Adipose tissue (tissue), 3 donors: ENCODE measurements around the gene SNRNP25. TPM values are rescaled to one million over a fixed set of nuclear protein-coding genes. Genes with fewer than 3 reads are reported as not detected.

ENCODE experiments used
- H3K27ac ChIP-seq: one replicate; pipeline ENCODE4 v1.5.1; 2013; ENCODE audit warnings: low read depth, low read length
- WGBS, 3 donors: extraction: QIAGEN DNeasy Blood & Tissue Kit; methylation state at CpG; one replicate each; pipeline ENCODE4 v1.1.7; 2013; 5-methylcytosine and 5-hydroxymethylcytosine counted together
- polyA plus RNA-seq, 3 donors: library from polyadenylated mRNA; stranded (reverse); fragments of 200-250 nt; gene quantifications; one replicate each; pipeline ENCODE4 v1.2.3, GENCODE V29; 2013
- donor health status: healthy with polysubstance abuse.
- donor health status: Bipolar disorder and iron deficiency.
- donor health status: healthy.

The SNRNP25 gene
- polyA plus RNA-seq, 3 donors = 12.7 to 30.4 (median 26.9) TPM

GRCh38 chr16:72561-73548 lies 19.2 kb downstream of the SNRNP25 start, which contains the start of gene RHBDF1:
Gene RHBDF1 (minus strand): TSS chr16:72631. CDS start chr16:65015, 7,616 bp downstream.
- 20 to 27% (median 22%) methylated on average over 54 to 62 of the region's 62 CpGs for WGBS, 3 donors

GRCh38 chr16:74051-74746 lies 20.6 kb downstream of the SNRNP25 start:
- 64 to 73% (median 69%) methylated on average over 12 of the region's 12 CpGs for WGBS, 3 donors
- H3K27ac ChIP-seq = no peak overlapping the region

More at GRCh38 chr16:72561-73548, 19.2 kb downstream of the SNRNP25 start, which contains the start of gene RHBDF1:
- H3K27ac ChIP-seq = no peak within 1 kb of the TSS

DNA sequence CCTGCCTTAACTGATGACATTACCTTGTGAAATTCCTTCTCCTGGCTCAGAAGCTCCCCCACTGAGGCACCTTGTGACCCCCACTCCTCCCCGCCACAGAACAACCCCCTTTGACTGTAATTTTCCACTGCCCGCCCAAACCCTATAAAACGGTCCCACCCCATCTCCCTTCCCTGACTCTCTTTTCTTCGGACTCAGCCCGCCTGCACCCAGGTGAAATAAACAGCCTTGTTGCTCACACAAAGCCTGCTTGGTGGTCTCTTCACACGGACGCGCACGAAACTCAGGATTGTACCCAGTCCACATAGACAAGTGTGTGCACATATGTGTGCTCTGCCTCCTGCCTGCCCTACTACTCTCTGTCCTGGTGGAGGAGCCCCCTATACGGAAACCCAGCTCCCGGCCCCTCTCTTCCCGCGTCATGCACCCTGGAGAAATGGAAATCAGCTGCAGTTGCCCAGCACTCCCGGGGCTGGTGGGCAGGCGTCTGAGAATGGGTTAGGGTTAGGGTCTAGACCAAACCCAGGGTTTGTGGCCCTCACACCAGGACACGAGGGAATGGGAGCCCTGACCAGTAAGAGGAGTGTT lies 21.2 kb downstream of the SNRNP25 start:
- WGBS, 3 donors = 83 to 88% (median 87%) methylated on average over 16 of the region's 16 CpGs
- no peak overlapping the region for H3K27ac ChIP-seq

DNA sequence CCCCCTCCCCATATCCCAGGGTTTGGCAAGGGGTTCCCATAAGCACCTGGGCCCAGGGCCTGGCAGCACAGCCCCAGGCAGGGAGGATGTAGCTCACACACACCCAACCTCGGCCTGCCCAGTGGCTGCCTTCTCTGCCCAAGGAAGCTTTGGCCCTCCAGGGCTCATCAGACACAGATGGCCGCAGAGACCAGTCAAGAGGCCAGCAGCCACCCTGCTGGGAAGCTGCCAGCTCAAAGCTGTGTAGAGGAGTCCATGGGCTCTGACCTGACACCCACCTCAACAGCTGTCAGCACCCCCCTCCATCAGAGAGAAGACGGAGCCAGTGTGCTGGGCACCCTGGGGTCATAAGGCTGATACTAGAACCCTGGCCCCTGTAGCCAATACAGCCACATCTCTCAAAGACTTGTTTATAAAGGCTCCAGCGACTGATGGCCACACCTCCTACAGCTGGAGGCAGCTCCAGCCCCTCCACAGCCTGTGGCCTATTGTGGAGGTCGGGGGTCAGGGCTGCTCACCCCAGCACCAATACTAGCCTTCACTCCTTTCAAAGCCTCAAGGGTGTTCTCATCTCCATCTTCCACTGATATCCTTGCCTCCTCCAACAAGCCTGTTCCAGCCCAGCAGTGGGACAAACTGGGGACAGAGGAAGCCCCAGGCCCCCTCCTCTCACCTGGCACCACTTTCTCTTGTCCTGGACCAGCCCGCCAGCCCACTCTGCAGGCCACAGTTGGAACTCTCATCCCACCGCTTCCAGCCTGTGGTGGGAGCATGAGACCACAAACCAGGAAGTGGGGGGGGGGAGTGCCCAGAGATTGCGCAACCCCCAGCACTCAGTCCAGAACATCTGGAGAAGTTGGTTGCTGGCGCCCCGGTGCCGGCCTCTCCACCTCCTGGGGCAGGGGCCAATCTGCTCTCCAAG lies 22.2 kb downstream of the SNRNP25 start:
- WGBS, 3 donors = 15 to 54% (median 25%) methylated on average over 11 of the region's 11 CpGs
- no peak overlapping the region for H3K27ac ChIP-seq

- 10 to 19% (median 13%) methylated on average over 12 to 13 of the region's 13 CpGs for WGBS, 3 donors
These were observed 23.1 kb downstream of the SNRNP25 start for GRCh38 chr16:76535-77272.

GRCh38 chr16:77273-77806 lies 23.7 kb downstream of the SNRNP25 start:
- 3 to 25% (median 9%) methylated on average over 28 to 31 of the region's 31 CpGs for WGBS, 3 donors
- peak overlapping the region; percentile 68 for H3K27ac ChIP-seq

More at GRCh38 chr16:76535-77272, 23.1 kb downstream of the SNRNP25 start:
- H3K27ac ChIP-seq = no peak overlapping the region

GRCh38 chr16:77807-78443 lies 24.3 kb downstream of the SNRNP25 start, which contains the start of gene MPG:
Gene MPG (plus strand): TSS chr16:78225. CDS start chr16:78310, 85 bp downstream.
- peak within 1 kb of the TSS; percentile 68 for H3K27ac ChIP-seq
- 0 to 1% (median 1%) methylated on average over 66 to 82 of the region's 83 CpGs for WGBS, 3 donors

DNA sequence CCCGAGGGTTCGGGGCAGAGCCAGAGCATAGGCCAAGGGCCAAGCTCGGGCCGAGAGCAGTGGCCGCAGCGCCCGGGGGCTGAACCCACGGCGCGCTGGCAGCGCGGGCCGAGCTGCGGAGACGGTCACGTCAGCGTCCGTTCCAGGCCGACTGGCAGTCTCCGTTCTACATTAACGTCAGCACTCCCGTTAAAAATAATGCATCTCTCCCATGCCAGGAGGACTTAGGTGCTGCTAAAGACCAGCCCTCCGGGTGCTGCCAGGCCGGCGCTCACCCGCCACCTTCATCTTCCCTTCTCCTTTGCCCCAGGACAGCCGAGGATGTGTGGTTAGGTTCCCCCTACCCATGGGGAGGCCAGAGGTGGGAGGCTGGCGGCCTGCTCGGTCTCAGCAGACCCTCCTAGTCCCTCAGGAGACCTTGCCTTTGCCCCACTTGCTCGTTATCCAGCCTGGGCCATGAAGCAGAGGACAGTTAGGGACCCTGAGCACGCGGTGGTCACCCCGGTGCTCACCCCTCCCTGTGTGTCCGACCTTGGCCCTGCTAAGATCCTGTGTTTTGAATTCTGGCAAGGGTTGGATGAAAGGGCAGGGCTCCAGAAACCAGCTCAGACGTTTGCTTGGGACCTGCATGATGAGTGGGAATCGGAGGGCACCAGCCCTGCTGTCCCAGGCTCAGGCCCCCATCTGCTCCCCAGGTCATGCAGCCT lies 25.0 kb downstream of the SNRNP25 start:
- peak overlapping the region; percentile 24 for H3K27ac ChIP-seq
- WGBS, 3 donors = 5 to 6% (median 5%) methylated on average over 35 to 36 of the region's 36 CpGs

GRCh38 chr16:79151-80054 lies 25.8 kb downstream of the SNRNP25 start:
- no peak overlapping the region for H3K27ac ChIP-seq
- WGBS, 3 donors = 65 to 75% (median 68%) methylated on average over 32 of the region's 32 CpGs

DNA sequence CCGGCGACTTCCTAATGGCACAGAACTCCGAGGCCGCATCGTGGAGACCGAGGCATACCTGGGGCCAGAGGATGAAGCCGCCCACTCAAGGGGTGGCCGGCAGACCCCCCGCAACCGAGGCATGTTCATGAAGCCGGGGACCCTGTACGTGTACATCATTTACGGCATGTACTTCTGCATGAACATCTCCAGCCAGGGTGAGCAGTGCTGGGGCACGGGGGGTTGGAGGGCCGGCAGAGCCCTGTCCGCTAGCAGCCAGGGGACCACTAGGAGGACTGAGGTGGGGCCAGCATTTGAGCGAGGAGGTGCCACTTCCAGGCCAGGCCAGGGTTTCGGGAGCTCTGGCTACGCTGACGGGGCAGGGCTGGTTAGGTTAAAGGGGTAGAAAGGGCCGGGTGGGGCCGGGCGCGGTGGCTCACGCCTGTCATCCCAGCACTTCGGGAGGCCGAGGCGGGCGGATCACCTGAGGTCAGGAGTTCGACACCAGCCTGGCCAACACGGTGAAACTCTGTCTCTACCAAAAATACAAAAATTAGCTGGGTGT lies 29.5 kb downstream of the SNRNP25 start:
- 92 to 96% (median 95%) methylated on average over 29 to 31 of the region's 31 CpGs for WGBS, 3 donors
- no peak overlapping the region for H3K27ac ChIP-seq

GRCh38 chr16:83781-84615 lies 30.4 kb downstream of the SNRNP25 start:
- WGBS, 3 donors = 49 to 73% (median 53%) methylated on average over 21 of the region's 21 CpGs
- H3K27ac ChIP-seq = no peak overlapping the region

DNA sequence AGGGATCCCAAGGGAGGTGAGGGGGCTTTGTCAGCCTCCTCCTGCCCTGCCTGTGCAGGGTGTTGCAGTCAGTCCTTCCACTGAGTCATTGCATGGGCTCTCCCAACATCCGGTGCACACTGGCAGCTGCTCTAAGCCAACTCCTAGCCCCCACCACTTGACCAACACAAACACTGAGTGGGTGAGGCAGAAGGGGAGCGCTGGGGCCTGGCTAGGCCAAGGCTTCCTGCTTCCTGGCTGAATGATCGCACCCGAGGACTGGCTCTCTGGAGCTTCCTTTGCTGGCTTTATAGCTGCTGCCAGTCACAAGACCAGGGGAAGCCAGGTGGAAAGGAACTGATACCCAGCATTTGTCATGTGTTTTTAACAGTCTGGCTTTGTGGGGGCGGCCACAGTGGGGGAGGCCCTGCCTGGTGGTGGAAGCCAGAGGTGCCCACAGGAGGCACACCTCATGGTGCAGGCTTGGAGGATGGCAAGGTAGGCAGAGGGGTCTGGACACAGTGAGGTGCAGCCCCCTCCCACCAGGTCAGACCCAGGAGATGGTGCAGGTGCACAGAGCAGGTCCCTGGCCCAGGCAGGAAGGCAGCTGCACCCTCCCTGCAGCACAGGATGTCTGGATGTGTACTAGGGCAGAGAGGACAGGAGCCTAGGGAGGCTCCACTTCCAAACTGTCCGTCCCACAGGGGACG lies 31.2 kb downstream of the SNRNP25 start:
- H3K27ac ChIP-seq = no peak overlapping the region
- 19 to 59% (median 24%) methylated on average over 7 of the region's 7 CpGs for WGBS, 3 donors

- no peak overlapping the region for H3K27ac ChIP-seq
- 62 to 79% (median 65%) methylated on average over 18 of the region's 18 CpGs for WGBS, 3 donors
These were observed 31.8 kb downstream of the SNRNP25 start for GRCh38 chr16:85407-85782.
